Body of pancreas (tissue), 4 donors: Measurements from ENCODE around the gene TPPP.

Experiments
- CTCF ChIP-seq, 7 experiments: fragments of 450-650 bp in 4 of 7; fragments of 200-600 bp in 3 of 7; sonication (generic) in 3 of 7; IDR thresholded peaks; one replicate each; pipeline ENCODE4 v1.5.1; 2016 to 2019; ENCODE audit warnings: antibody characterized with exemption in 7 of 7
- POLR2A ChIP-seq, 3 donors: fragments of 450-650 bp; IDR thresholded peaks; one replicate each; pipeline ENCODE4 v1.6.1; 2016; ENCODE audit warnings: antibody characterized with exemption in 3 of 3, mild to moderate bottlenecking in 2 of 3

GRCh38 chr5:676699-677076 is 16.5 kb downstream of the TPPP start:
- no peak for TF ChIP-seq CTCF (IDR thresholded peaks at IDR 0.05)
- no peak for TF ChIP-seq POLR2A (IDR thresholded peaks at IDR 0.05)
